Natural killer cell (primary cell): ENCODE measurements around the gene HSD3B7. TPM values are rescaled to one million over a fixed set of nuclear protein-coding genes. Genes with fewer than 3 reads are reported as not detected.

Source experiments
- ATAC-seq, 3 donors: fragments of 150-1000 bp in 2 of 3; fragments of 200-7000 bp in 1 of 3; cut with Tn5 transposase; 1 replicate in 1 of 3; 2 replicates in 2 of 3; pipeline ENCODE4 v1.10.0; 2021; ENCODE audit warnings: mild to moderate bottlenecking in 2 of 3, moderate library complexity in 2 of 3
- DNase-seq, 2 donors: peaks; one replicate each; pipeline versions ENCODE4 v3.0.0 to v3.0.0-alpha.2; 2013 to 2021; ENCODE audit warnings: mixed read lengths in 1 of 2
- H3K27ac ChIP-seq: one replicate; pipeline ENCODE4 v1.5.1; 2013; ENCODE audit warnings: mild to moderate bottlenecking, low read length
- H3K27me3 ChIP-seq: one replicate; pipeline ENCODE4 v1.6.1; 2013; ENCODE audit warnings: low read length; ENCODE audit not compliant: control insufficient read depth, insufficient read depth
- H3K36me3 ChIP-seq: one replicate; pipeline ENCODE4 v1.6.1; 2013; ENCODE audit warnings: low read length; ENCODE audit not compliant: control insufficient read depth, insufficient read depth
- H3K4me1 ChIP-seq: one replicate; pipeline ENCODE4 v1.6.1; 2013; ENCODE audit warnings: low read length; ENCODE audit not compliant: control insufficient read depth, insufficient read depth
- H3K4me3 ChIP-seq: one replicate; pipeline ENCODE4 v1.5.1; 2013; ENCODE audit warnings: low read length
- H3K9me3 ChIP-seq: one replicate; pipeline ENCODE4 v1.6.1; 2013; ENCODE audit warnings: low read length; ENCODE audit not compliant: control insufficient read depth, insufficient read depth
- H3K27ac Mint-ChIP-seq, 2 donors: one replicate each; pipeline ENCODE4 v1.8.0; 2022; ENCODE audit warnings: mild to moderate bottlenecking in 2 of 2, mixed read lengths in 2 of 2, moderate library complexity in 1 of 2
- H3K27me3 Mint-ChIP-seq, 2 donors: one replicate each; pipeline ENCODE4 v1.8.0; 2022; ENCODE audit warnings: low read depth in 2 of 2, mixed read lengths in 2 of 2
- H3K36me3 Mint-ChIP-seq: one replicate; pipeline ENCODE4 v1.8.0; 2022; ENCODE audit warnings: mixed read lengths
- H3K4me1 Mint-ChIP-seq, 2 donors: one replicate each; pipeline ENCODE4 v1.8.0; 2022; ENCODE audit warnings: mixed read lengths in 2 of 2
- H3K4me3 Mint-ChIP-seq: one replicate; pipeline ENCODE4 v1.8.0; 2022; ENCODE audit warnings: mild to moderate bottlenecking, moderate library complexity, mixed read lengths
- H3K9me3 Mint-ChIP-seq, 2 donors: one replicate each; pipeline ENCODE4 v1.8.0; 2022; ENCODE audit warnings: mixed read lengths in 2 of 2
- WGBS: methylation state at CpG from one replicate; pipeline ENCODE4 v1.1.7; 2013; ENCODE audit warnings: missing lambda C conversion rate; ENCODE audit not compliant: insufficient coverage; 5-methylcytosine and 5-hydroxymethylcytosine counted together
- intact Hi-C: fragments of 100-400 bp; cut with micrococcal nuclease; formaldehyde crosslinking; loops from one replicate; pipeline ENCODE4 v1.14.2; 2022
- total RNA-seq, 4 donors: library from RNA; stranded (reverse); fragments of 120-200 nt in 1 of 4; gene quantifications; one replicate each; pipeline versions ENCODE4 v1.2.3 to v1.2.4, GENCODE V29; 2013 to 2022
- TF ChIP-seq, protein P1 (sequence below): fragments of 200-600 bp; IDR thresholded peaks from one replicate; pipeline ENCODE4 v1.8.0; 2022; ENCODE audit warnings: antibody characterized with exemption

Gene HSD3B7
- total RNA-seq, 3 donors from 2014 or later (not counting 1 experiment from before 2014, with no cell fraction given): 0.26 to 2.1 (median 0.39) TPM

DNA sequence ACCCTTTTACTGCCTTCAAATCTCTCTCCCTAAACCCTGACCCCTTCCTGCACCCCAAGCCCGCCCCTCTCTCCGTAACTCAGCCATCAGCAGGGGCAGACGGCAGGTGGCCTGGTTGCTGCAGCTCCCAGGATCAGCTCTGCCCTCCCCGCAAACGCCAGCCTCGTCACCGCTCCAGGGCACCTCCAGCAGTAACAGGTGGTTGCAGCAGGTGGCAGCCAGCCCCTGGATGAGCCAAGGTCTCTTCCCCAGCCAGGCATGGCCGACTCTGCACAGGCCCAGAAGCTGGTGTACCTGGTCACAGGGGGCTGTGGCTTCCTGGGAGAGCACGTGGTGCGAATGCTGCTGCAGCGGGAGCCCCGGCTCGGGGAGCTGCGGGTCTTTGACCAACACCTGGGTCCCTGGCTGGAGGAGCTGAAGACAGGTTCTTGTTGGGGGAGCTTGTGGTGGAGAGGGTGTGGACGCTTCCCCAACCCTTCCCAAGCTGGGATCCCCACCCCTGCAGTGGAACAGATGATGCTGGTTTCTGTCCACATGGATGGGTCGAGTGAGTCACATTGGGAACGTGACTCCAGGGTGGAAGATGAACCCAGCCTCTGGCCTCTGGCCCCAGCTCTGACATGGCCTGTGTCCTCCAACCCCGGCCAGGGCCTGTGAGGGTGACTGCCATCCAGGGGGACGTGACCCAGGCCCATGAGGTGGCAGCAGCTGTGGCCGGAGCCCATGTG lies 558 bp downstream of the HSD3B7 start:
- Histone ChIP-seq H3K4me3 (no peak overlapping the region), H3K27ac (no peak overlapping the region), H3K27me3 (no peaks in the 10 kb centered on the region), H3K4me1 (peaks cover 9% of the 10 kb centered on the region), H3K9me3 (no peaks in the 10 kb centered on the region), H3K36me3 (peaks cover 10% of the 10 kb centered on the region)
- 82% methylated on average over 19 of the region's 20 CpGs for WGBS
- TF ChIP-seq, protein P1, sequence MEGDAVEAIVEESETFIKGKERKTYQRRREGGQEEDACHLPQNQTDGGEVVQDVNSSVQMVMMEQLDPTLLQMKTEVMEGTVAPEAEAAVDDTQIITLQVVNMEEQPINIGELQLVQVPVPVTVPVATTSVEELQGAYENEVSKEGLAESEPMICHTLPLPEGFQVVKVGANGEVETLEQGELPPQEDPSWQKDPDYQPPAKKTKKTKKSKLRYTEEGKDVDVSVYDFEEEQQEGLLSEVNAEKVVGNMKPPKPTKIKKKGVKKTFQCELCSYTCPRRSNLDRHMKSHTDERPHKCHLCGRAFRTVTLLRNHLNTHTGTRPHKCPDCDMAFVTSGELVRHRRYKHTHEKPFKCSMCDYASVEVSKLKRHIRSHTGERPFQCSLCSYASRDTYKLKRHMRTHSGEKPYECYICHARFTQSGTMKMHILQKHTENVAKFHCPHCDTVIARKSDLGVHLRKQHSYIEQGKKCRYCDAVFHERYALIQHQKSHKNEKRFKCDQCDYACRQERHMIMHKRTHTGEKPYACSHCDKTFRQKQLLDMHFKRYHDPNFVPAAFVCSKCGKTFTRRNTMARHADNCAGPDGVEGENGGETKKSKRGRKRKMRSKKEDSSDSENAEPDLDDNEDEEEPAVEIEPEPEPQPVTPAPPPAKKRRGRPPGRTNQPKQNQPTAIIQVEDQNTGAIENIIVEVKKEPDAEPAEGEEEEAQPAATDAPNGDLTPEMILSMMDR: no peak
- no peak overlapping the region for H3K27ac Mint-ChIP-seq
- no peaks in the 10 kb centered on the region for H3K36me3 Mint-ChIP-seq
- peaks cover 0 to 16% of the 10 kb centered on the region in 2 donors for H3K4me1 Mint-ChIP-seq
- H3K4me3 Mint-ChIP-seq: no peak overlapping the region
- no peaks in the 10 kb centered on the region for H3K27me3 Mint-ChIP-seq
- ATAC-seq (peak in 1 of 3 donors; percentile 5), DNase-seq (peak in 1 of 2 donors; percentile 31)
- no peaks in the 10 kb centered on the region for H3K9me3 Mint-ChIP-seq
- intact Hi-C loops: loop anchor here (1.0 to 2.0 kb wide), 5 partner anchors 110 to 883 kb away; partner anchors contain the start of gene ZNF843

DNA sequence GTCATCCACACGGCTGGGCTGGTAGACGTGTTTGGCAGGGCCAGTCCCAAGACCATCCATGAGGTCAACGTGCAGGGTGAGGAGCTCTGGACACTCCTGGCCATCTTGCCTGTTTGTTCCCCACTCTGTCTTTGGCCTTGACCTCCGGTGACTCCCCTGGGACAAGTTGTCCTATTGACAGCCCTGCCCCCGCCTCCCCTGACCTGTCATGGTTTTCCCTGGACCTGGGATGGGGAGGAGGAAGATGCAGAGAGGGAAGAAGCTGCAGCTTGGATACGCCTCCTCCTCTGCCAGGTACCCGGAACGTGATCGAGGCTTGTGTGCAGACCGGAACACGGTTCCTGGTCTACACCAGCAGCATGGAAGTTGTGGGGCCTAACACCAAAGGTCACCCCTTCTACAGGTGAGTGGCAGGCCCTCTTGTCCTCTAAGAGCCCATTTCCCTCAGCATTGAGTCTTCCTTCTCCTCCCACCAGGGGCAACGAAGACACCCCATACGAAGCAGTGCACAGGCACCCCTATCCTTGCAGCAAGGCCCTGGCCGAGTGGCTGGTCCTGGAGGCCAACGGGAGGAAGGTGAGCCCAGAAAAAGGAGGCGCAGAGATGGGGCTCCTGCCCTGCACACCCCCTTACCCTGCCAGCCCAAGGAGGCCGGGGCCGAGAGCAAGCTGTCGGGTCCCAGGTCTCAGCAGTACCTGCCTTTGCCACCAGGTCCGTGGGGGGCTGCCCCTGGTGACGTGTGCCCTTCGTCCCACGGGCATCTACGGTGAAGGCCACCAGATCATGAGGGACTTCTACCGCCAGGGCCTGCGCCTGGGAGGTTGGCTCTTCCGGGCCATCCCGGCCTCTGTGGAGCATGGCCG lies 1.4 kb downstream of the HSD3B7 start:
- TF ChIP-seq, protein P1: no peak
- H3K27ac Mint-ChIP-seq: no peak overlapping the region
- Histone ChIP-seq H3K4me1 (peaks cover 9% of the 10 kb centered on the region), H3K9me3 (no peaks in the 10 kb centered on the region), H3K27me3 (no peaks in the 10 kb centered on the region), H3K36me3 (peaks cover 5% of the 10 kb centered on the region), H3K27ac (no peak overlapping the region), H3K4me3 (no peak overlapping the region)
- no peak for DNase-seq
- no peaks in the 10 kb centered on the region for H3K27me3 Mint-ChIP-seq
- H3K4me1 Mint-ChIP-seq: peaks cover 0 to 21% of the 10 kb centered on the region in 2 donors
- H3K36me3 Mint-ChIP-seq: no peaks in the 10 kb centered on the region
- ATAC-seq: no peak
- H3K9me3 Mint-ChIP-seq: no peaks in the 10 kb centered on the region
- 96% methylated on average over 29 of the region's 29 CpGs for whole genome bisulfite sequencing
- H3K4me3 Mint-ChIP-seq: no peak overlapping the region
- intact Hi-C loops: no loop called here

DNA sequence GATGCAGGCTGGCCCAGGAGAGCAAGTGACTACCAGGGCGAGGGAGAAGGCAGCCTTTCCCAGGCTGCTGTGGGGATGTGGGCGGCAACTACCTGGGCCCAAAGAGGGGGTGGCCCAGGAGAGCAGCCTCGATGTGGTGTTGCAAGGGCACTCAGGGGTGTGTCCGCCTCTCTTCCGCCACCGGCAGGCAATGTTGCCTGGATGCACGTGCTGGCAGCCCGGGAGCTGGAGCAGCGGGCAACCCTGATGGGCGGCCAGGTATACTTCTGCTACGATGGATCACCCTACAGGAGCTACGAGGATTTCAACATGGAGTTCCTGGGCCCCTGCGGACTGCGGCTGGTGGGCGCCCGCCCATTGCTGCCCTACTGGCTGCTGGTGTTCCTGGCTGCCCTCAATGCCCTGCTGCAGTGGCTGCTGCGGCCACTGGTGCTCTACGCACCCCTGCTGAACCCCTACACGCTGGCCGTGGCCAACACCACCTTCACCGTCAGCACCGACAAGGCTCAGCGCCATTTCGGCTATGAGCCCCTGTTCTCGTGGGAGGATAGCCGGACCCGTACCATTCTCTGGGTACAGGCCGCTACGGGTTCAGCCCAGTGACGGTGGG lies 2.7 kb downstream of the HSD3B7 start:
- Mint-ChIP-seq H3K4me3 (no peak overlapping the region), H3K27me3 (peaks cover 0 to under 1% of the 10 kb centered on the region in 2 donors), H3K4me1 (peaks cover 0 to 18% of the 10 kb centered on the region in 2 donors), H3K36me3 (no peaks in the 10 kb centered on the region), H3K9me3 (no peaks in the 10 kb centered on the region), H3K27ac (no peak overlapping the region)
- Histone ChIP-seq H3K27me3 (no peaks in the 10 kb centered on the region), H3K36me3 (peaks cover 5% of the 10 kb centered on the region), H3K27ac (no peak overlapping the region), H3K4me3 (no peak overlapping the region), H3K9me3 (no peaks in the 10 kb centered on the region), H3K4me1 (peaks cover 9% of the 10 kb centered on the region)
- TF ChIP-seq, protein P1: no peak
- DNase-seq: no peak
- intact Hi-C loops: no loop called here
- WGBS: 95% methylated on average over 30 of the region's 30 CpGs
- no peak for ATAC-seq
